CD14-positive monocyte (primary cell): ENCODE data around the gene RSF1. TPM values are rescaled to one million over a fixed set of nuclear protein-coding genes. Genes with fewer than 3 reads are reported as not detected.
A peak's percentile ranks its signal among the peaks of the same experiment; 100 is the strongest.

Source experiments
- DNase-seq, 3 donors: peaks; one replicate each; pipeline ENCODE4 v3.0.0-alpha.2; 2011 to 2022
- H2AFZ ChIP-seq: 2 replicates; pipeline ENCODE4 v1.6.0; 2012; ENCODE audit warnings: mild to moderate bottlenecking, low read depth, low read length, inconsistent platforms; ENCODE audit not compliant: insufficient read depth, poor library complexity, severe bottlenecking
- H3K27ac ChIP-seq, 2 donors: 1 replicate in 1 of 2; 2 replicates in 1 of 2; pipeline ENCODE4 v1.5.1; 2012 to 2013; ENCODE audit warnings: low read length in 2 of 2, control low read depth in 1 of 2, inconsistent platforms in 1 of 2, low read depth in 1 of 2, mild to moderate bottlenecking in 1 of 2
- H3K27me3 ChIP-seq, 2 donors: one replicate each; pipeline versions ENCODE4 v1.6.0 to v1.6.1; 2011 to 2013; ENCODE audit warnings: low read length in 2 of 2; ENCODE audit not compliant: control insufficient read depth in 2 of 2, insufficient read depth in 2 of 2
- H3K36me3 ChIP-seq, 2 donors: replicated peaks in 1 of 2; 1 replicate in 1 of 2; 2 replicates in 1 of 2; pipeline versions ENCODE4 v1.5.1 to v1.6.1; 2012 to 2013; ENCODE audit warnings: low read length in 2 of 2, control low read depth in 1 of 2, inconsistent platforms in 1 of 2, mild to moderate bottlenecking in 1 of 2; ENCODE audit not compliant: insufficient read depth in 2 of 2, control insufficient read depth in 1 of 2
- H3K4me1 ChIP-seq, 2 donors: 1 replicate in 1 of 2; 2 replicates in 1 of 2; pipeline versions ENCODE4 v1.5.1 to v1.6.1; 2012 to 2013; ENCODE audit warnings: low read length in 2 of 2, control low read depth in 1 of 2, inconsistent platforms in 1 of 2, mild to moderate bottlenecking in 1 of 2, moderate library complexity in 1 of 2; ENCODE audit not compliant: insufficient read depth in 2 of 2, control insufficient read depth in 1 of 2
- H3K4me2 ChIP-seq: replicated peaks from 2 replicates; pipeline ENCODE3; 2012; ENCODE audit warnings: low read length, moderate library complexity, mild to moderate bottlenecking; ENCODE audit not compliant: poor library complexity, severe bottlenecking; ENCODE audit errors: extremely low read depth
- H3K4me3 ChIP-seq, 3 experiments: fragments of 200-600 bp in 1 of 3; sonication (generic) in 1 of 3; replicated peaks in 1 of 3; 1 replicate in 2 of 3; 2 replicates in 1 of 3; pipeline ENCODE4 v1.5.1; 2011 to 2013; ENCODE audit warnings: low read length in 3 of 3, mild to moderate bottlenecking in 3 of 3, control low read depth in 2 of 3, low read depth in 2 of 3, inconsistent platforms in 1 of 3, moderate library complexity in 1 of 3
- H3K79me2 ChIP-seq: 2 replicates; pipeline ENCODE4 v1.6.0; 2012; ENCODE audit warnings: mild to moderate bottlenecking, control low read depth, inconsistent platforms, low read length, moderate library complexity; ENCODE audit not compliant: insufficient read depth
- H3K9ac ChIP-seq: 2 replicates; pipeline ENCODE4 v1.6.0; 2017; ENCODE audit warnings: low read length, mild to moderate bottlenecking; ENCODE audit not compliant: insufficient read depth, poor library complexity, severe bottlenecking
- H3K9me3 ChIP-seq, 2 donors: replicated peaks in 1 of 2; 1 replicate in 1 of 2; 2 replicates in 1 of 2; pipeline versions ENCODE4 v1.5.1 to v1.6.1; 2012 to 2013; ENCODE audit warnings: low read length in 2 of 2, control low read depth in 1 of 2; ENCODE audit not compliant: control insufficient read depth in 1 of 2, insufficient read depth in 1 of 2
- H4K20me1 ChIP-seq: 2 replicates; pipeline ENCODE4 v1.6.0; 2012; ENCODE audit warnings: mild to moderate bottlenecking, low read length, control low read depth, moderate library complexity; ENCODE audit not compliant: insufficient read depth
- H3K27ac Mint-ChIP-seq, 7 donors: one replicate each; pipeline ENCODE4 v1.8.0; 2020; ENCODE audit warnings: mild to moderate bottlenecking in 7 of 7, mixed read lengths in 7 of 7, moderate library complexity in 6 of 7, inconsistent platforms in 2 of 7
- H3K27me3 Mint-ChIP-seq, 3 donors: one replicate each; pipeline ENCODE4 v1.8.0; 2021 to 2022; ENCODE audit warnings: low read depth in 3 of 3, mild to moderate bottlenecking in 3 of 3, mixed read lengths in 3 of 3, moderate library complexity in 3 of 3, inconsistent platforms in 1 of 3
- H3K36me3 Mint-ChIP-seq, 2 donors: one replicate each; pipeline ENCODE4 v1.8.0; 2020; ENCODE audit warnings: mixed read lengths in 2 of 2, inconsistent platforms in 1 of 2, mild to moderate bottlenecking in 1 of 2
- H3K4me1 Mint-ChIP-seq: one replicate; pipeline ENCODE4 v1.8.0; 2020; ENCODE audit warnings: mild to moderate bottlenecking, mixed read lengths
- H3K4me3 Mint-ChIP-seq, 2 donors: one replicate each; pipeline ENCODE4 v1.8.0; 2020; ENCODE audit warnings: mild to moderate bottlenecking in 2 of 2, mixed read lengths in 2 of 2, moderate library complexity in 1 of 2
- H3K9me3 Mint-ChIP-seq, 7 donors: one replicate each; pipeline ENCODE4 v1.8.0; 2020 to 2022; ENCODE audit warnings: mixed read lengths in 7 of 7, mild to moderate bottlenecking in 6 of 7, moderate library complexity in 6 of 7, inconsistent platforms in 2 of 7
- CTCF ChIP-seq: fragments of 200-600 bp; IDR thresholded peaks from one replicate; pipeline ENCODE4 v1.8.0; 2022; ENCODE audit warnings: antibody characterized with exemption, mild to moderate bottlenecking
- WGBS: methylation state at CpG from one replicate; pipeline ENCODE4 v1.1.5; 2013; ENCODE audit warnings: missing lambda C conversion rate; ENCODE audit not compliant: insufficient coverage; 5-methylcytosine and 5-hydroxymethylcytosine counted together
- intact Hi-C, 2 donors: fragments of 100-400 bp; cut with micrococcal nuclease; formaldehyde crosslinking; loops; one replicate each; pipeline versions ENCODE4 v1.15.0 to v1.15.1; 2023
- polyA plus RNA-seq, 3 donors: library from polyadenylated mRNA; depleted of rRNA in 1 of 3; unstranded in 2 of 3; stranded (reverse) in 1 of 3; fragments of 300-500 nt in 2 of 3; fragments of >200 nt in 1 of 3; fragmentation: Illumina TruSeq in 2 of 3; gene quantifications; 1 replicate in 2 of 3; 2 replicates in 1 of 3; pipeline ENCODE4 v1.2.3, GENCODE V29; 2012 to 2021

RSF1 gene
- polyA plus RNA-seq, 3 donors = 8.3 to 14.8 (median 9.2) TPM

DNA sequence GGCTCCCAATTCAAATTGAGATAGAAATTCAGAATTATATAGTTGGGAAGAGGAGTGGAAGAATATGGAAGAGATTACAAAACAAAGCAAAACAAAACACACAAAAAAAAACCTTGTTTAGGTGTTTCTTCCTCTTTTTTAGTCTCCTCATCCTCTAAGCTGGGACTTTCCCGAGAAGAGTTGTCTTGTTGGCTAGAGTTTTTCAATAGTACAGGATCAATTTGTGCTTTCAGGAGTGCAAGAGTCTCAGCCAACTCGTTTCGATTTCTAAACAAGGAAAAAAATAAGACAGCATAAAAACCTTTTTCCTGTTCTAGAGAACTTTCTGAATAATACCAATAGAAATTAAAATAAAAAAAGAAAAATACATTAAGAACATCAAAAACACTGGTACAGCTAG, 95.1 kb downstream of the RSF1 start:
- no peak overlapping the region for H3K4me2 ChIP-seq
- TF ChIP-seq CTCF = no peak
- H3K36me3 Mint-ChIP-seq = peaks cover 37 to 53% of the 10 kb centered on the region in 2 donors
- H3K27ac ChIP-seq = no peak overlapping the region
- no peak overlapping the region for H3K4me3 Mint-ChIP-seq
- no peaks in the 10 kb centered on the region for H3K4me1 ChIP-seq
- peaks cover 0 to under 1% of the 10 kb centered on the region in 2 donors for H3K9me3 ChIP-seq
- peaks cover 29 to 50% of the 10 kb centered on the region in 2 donors for H3K36me3 ChIP-seq
- no peak overlapping the region for H3K4me3 ChIP-seq
- DNase-seq = no peak
- no peak overlapping the region for H3K27ac Mint-ChIP-seq
- peaks cover 3% of the 10 kb centered on the region for H4K20me1 ChIP-seq
- intact Hi-C loops = no loop called here
- no peak overlapping the region for H2AFZ ChIP-seq
- no peaks in the 10 kb centered on the region for H3K79me2 ChIP-seq
- peaks cover 0 to 1% (median 0%) of the 10 kb centered on the region in 3 donors for H3K27me3 Mint-ChIP-seq
- no CpG with 5 or more reads among the region's 3 CpGs for WGBS
- H3K9ac ChIP-seq = no peak overlapping the region
- no peaks in the 10 kb centered on the region for H3K4me1 Mint-ChIP-seq
- peaks cover 0 to 3% (median 2%) of the 10 kb centered on the region in 7 donors for H3K9me3 Mint-ChIP-seq
- H3K27me3 ChIP-seq = no peaks in the 10 kb centered on the region

- DNase-seq = no peak
- peaks cover 3% of the 10 kb centered on the region for H4K20me1 ChIP-seq
- no peaks in the 10 kb centered on the region for H3K4me1 ChIP-seq
- Mint-ChIP-seq H3K36me3 (peaks cover 39 to 58% of the 10 kb centered on the region in 2 donors), H3K4me3 (no peak overlapping the region), H3K27me3 (peaks cover 0 to 1% (median 0%) of the 10 kb centered on the region in 3 donors), H3K27ac (peak overlapping the region in 1 of 7 donors; percentile 62), H3K9me3 (peaks cover 0 to 3% (median 0%) of the 10 kb centered on the region in 7 donors), H3K4me1 (no peaks in the 10 kb centered on the region)
- no peaks in the 10 kb centered on the region for H3K9me3 ChIP-seq
- peaks cover 29 to 58% of the 10 kb centered on the region in 2 donors for H3K36me3 ChIP-seq
- 60% methylated on average over 2 of the region's 4 CpGs for WGBS
- TF ChIP-seq CTCF = no peak
- no peak overlapping the region for H3K27ac ChIP-seq
- no peaks in the 10 kb centered on the region for H3K79me2 ChIP-seq
- H2AFZ ChIP-seq = no peak overlapping the region
- H3K4me2 ChIP-seq = no peak overlapping the region
- intact Hi-C loops = no loop called here
- no peaks in the 10 kb centered on the region for H3K27me3 ChIP-seq
- H3K9ac ChIP-seq = no peak overlapping the region
- H3K4me3 ChIP-seq = no peak overlapping the region
Observed at GRCh38 chr11:77724636-77725035, 95.9 kb downstream of the RSF1 start.
